HCEC 1CT (cell line): ENCODE measurements around the gene DEK.
"Not testable (repeated sequence)": the region's sequence is repeated elsewhere in the genome, so short reads cannot be mapped to it uniquely, and the experiment has no call there.

Experiments
- DNase-seq: peaks from one replicate; pipeline ENCODE4 v3.0.0-alpha.2; 2017

DEK gene

DNA sequence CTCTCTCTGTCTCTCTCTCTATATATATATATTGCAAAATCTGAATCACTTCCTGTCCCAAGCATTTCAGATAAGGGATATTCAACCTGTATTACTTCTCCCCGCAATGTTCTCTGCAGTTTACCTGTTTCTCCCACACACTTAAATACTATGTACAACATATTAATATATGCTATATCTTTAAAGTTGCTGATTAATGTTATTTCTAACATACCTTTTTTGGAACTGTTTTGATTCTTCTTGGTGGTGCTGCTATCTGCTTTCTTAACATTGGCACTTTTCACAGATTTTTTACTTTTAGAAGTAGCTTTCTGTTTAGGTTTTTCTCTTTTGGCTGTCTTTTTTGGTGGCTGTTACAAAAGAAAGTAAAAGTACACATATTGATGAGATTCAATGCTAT lies 27.2 kb downstream of the DEK start:
- no peak for DNase-seq

DNA sequence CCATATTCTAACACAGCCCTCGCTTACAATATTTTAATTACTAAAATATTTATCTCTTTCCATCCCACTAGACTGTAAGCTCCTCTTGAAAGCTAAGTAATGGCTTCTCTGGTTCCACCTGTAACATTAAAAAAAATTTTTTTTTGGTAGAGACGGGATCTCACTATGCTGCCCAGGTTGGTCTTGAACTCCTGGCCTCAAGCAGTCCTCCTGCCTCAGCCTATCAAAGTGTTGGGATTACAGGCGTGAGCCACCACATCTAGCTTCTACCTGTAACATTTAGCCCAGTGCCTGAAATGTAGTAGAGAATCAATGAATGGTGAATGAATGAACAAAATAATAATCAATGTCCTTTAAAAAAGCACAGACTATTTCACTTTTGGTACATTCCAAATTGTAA lies 28.8 kb downstream of the DEK start:
- DNase-seq: no peak

DNA sequence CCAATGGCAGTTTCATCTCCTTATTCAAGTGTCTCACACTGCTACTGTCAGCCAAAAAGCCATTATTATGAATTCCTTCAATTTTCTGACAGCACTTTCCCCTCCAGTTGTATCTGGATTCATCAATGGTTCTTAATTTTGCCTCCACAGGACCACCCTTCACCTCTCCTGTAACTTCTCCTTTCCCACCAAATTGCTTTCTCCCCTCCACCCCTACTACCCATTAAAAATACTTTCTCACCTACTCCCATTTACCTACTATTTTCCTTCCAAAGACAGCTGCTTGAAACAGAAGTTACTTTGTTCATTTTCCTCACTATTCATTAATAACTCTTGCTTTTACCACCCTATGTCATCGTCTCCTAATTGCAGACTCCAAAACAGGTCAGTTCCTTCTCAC lies 29.8 kb downstream of the DEK start:
- no peak for DNase-seq

DNA sequence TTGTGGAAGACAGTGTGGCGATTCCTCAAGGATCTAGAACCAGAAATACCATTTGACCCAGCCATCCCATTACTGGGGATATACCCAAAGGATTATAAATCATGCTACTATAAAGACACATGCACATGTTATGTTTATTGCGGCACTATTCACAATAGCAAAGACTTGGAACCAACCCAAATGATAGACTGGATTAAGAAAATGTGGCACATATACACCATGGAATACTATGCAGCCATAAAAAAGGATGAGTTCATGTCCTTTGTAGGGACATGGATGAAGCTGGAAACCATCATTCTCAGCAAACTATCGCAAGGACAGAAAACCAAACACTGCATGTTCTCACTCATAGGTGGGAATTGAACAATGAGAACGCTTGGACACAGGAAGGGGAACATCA lies 30.6 kb downstream of the DEK start:
- DNase-seq: not testable (repeated sequence)

DNA sequence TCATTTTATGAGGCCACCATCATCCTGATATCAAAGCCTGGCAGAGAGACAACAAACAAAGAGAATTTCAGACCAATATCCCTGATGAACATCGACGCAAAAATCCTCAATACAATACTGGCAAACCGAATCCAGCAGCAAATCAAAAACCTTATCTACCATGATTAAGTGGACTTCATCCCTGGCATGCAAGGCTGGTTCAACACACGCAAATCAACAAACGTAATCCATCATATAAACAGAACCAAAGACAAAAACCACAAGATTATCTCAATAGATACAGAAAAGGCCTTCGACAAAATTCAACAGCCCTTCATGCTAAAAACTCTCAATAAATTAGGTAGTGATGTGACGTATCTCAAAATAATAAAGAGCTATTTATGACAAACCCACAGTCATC lies 32.5 kb downstream of the DEK start:
- DNase-seq: not testable (repeated sequence)

DNA sequence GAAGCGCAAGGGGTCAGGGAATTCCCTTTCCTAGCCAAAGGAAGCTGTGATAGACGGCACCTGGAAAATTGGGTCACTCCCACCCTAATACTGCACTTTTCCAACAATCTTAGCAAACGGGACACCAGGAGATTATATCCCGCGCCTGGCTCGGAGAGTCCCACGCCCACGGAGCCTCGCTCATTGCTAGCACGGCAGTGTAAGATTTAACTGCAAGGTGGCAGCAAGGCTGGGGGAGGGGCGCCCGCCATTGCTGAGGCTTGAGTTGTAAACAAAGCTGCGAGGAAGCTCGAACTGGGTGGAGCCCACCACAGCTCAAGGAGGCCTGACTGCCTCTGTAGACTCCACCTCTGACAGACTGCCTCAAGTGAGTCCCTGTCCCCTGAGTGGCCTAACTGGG lies 35.7 kb downstream of the DEK start:
- DNase-seq: not testable (repeated sequence)

DNA sequence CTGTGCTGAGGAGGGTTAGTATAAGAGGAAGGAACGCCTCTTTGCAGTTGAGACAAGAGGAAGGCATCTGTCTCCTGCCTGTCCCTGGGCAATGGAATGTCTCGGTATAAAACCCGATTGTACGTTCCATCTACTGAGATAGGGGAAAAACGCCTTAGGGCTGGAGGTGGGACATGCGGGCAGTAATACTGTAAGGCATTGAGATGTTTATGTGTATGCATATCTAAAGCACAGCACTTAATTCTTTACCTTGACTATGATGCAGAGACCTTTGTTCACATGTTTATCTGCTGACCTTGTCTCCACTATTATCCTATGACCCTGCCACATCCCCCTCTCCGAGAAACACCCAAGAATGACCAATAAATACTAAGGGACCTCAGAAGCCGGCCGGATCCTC lies 37.2 kb downstream of the DEK start:
- DNase-seq: not testable (repeated sequence)

DNA sequence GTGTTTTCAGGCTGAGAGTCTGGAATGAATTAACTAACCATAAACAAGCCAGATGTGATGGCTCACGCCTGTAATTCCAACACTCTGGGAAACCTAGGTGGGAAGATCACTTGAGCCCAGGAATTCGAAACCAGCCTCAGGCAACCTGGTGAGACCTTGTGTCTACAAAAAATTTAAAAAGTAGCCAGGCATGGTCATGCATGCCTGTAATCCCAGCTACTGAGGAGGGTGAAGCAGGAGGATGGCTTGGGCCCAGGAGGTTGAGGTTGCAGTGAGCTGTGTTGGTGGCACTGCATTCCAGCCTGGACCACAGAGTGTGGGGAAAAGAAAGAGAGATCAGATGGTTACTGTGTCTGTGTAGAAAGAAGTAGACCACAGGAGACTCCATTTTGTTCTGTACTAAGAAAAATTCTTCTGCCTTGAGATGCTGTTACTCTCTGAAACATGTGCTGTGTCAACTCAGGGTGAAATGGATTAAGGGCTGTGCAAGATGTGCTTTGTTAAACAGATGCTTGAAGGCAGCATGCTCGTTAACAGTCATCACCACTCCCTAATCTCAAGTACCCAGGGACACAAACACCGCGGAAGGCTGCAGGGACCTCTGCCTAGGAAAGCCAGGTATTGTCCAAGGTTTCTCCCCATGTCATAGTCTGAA lies 37.8 kb downstream of the DEK start:
- not testable (repeated sequence) for DNase-seq

DNA sequence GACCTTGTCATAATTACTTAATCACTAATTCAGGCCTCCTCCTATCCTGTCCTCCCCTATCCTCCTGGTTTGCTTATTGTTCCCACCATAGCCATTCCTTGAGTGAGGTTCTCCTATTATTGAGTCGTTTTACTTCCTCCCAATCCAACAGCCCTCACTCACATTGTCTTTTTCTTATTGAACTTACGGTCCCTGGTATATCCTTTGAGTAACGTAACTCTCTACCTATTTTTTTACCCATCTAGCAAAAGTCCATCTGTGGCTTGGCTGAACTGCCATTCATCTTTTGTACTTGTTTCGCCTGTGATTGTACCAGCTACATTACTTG lies 43.1 kb downstream of the DEK start:
- DNase-seq: no peak

DNA sequence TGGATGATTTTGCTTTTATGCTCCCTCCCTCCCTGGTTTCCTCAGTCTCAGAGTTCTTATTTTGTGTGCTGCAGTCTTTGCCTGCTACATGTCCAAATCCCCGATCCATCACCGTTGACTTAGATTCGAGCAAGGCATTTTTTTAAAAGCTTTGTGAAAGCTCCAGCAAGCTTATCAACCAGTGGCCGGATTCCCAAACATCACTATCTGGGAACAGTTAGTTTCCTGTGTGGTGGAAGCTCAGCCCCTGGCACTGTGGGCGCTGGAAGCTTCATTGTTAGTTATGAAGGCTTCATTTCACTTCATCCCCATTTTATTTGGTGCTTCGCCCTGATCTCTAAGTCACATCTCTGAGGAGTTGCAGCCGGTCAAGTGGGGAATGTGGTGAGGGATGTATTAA lies 44.7 kb downstream of the DEK start:
- DNase-seq: no peak

DNA sequence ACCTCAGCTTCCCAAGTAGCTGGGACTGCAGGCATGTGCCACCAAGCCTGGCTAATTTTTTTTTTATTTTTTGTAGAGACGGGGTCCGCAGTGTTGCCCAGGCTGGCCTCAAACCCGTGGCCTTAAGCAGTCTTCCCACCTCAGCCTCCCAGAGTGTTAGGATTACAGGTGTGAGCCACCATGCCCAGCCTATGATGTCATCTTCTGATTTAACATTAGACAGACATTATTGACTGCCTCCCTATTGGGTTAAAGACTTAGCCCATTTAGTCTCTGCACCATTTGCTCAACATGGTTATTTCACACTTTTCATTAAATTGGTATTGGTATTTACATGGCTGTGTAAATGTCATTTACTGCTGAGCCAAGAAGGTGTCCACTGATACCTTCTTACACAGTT lies 46.1 kb downstream of the DEK start:
- DNase-seq: no peak

DNA sequence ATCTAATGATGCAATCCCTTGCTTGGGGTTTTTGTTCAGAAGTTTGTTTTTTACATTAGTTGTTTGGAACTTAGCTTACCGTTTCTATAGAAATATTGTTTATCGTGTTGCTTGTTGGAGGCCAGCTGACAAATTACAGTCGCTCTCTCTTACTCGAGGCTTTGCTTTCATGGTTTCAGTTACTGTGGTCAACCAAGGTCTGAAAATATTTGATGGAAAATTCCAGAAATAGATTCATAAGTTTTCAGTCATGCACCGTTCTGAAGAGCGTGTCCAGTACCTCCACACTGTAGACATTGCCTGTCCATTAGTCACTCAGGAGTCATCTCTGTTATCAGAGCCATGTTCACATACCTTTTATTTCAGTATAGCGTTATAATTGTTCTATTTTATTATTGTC lies 47.9 kb downstream of the DEK start:
- no peak for DNase-seq

DNA sequence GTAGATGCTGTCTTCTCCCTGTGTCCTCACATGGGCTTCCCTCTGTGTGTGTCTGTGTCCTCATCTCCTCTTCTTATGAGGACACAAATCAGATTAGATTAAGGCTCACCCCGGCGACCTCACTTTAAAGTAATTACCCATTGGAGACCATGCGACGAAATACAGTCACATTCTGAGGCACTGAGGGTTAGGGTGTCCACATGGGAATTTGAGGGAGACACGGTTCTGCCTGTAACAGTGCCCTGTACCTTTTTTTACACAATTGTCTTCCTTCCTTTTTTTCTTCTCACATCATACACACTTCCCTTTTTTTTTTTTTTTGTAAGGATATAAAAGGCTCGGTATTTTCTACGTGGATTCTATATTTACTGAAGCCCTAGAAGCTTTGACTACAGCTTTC lies 48.9 kb downstream of the DEK start:
- DNase-seq: no peak

DNA sequence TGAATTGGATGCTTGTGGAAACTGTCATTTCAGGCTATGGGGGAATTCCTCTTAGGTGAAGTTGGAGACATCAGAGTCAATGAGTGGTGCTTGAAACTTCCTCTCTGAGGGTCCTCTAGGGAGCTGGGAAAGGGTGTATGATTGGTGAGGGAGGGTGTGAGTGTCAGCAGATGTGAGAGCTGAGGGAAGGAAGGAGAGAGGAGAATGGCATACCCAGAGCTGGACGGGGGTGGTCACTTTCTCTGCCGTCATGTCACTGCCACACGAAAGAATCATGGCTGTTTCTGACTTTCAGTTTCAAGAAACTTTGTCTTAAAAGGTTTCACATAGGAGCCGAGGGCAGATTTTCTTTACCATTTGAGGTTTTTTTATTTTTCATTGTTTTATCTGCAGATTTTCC lies 50.3 kb downstream of the DEK start:
- DNase-seq: no peak

DNA sequence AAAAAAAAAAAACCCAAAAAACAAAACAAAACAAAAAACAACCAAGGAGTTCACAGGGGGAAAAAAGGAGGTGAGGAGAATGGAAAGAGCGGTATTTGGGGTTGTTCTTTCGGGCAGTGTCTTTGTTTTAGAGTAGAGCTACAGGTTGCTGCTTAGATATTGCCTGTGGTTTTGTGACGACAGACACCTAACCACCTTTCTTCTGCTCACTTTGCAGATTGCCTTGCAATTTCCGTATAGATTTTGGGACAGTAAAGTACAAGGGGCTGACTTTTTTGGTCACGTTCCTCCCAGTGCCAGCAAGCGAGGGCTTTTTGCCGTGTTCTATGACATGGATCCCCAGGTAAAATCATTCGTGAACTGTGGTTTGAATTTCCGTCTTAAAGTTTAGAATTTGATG lies 50.9 kb downstream of the DEK start:
- no peak for DNase-seq

DNA sequence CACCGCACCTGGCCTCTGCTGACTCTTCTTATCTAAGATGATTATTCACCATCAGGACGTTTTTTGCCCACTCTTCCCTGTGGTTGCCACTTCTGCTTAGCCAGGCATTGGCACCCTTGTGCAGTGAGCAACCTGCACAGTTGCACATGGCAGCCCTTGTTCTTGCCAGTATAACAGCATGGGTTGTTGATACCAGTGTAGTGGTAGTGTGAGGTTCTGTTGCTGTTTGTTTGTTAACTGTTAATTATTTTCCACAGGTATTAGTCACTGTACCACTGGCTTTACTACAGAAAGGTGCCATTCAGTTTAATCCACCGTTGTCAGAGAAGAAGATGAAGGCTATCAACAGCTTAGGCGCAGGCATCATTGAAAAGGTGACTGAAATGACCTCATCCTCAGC lies 52.1 kb downstream of the DEK start:
- DNase-seq: no peak

DNA sequence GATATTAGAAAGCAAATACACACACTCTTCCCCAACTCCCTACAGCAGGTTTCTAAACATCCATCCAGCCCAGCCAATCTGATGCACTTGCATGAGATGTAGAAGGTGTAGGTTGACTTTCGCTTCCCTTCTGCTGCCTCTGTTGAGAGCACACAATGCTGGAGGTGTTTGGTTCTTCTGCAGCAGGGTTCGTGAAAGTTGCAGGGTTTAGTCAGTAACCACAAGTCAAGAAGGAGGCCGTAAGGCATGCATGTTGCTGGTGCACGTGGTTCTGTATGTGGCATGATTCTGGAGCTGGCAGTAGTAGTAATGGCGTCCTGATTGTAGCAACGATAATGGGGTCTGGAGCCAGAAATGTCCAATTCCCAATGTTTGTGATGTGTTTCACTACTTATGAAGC lies 53.0 kb downstream of the DEK start:
- DNase-seq: no peak

DNA sequence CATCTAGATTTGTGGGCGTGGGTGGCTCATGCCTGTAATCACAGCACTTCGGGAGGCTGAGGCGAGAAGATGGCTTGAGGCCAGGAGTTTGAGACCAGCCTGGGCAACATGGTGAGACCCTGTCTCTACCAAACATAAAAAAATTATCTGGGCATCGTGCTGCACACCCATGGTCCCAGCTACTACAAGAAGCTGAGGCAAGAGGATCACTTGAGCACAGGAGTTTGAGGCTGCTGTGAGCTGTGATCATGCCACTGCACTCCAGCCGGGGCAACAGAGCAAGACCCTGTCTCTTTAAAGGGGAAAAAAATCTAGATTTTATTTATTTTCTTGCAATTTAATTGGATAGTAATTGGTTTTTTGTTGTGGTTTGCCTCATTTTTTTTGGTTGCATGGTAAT lies 53.6 kb downstream of the DEK start:
- DNase-seq: no peak

DNA sequence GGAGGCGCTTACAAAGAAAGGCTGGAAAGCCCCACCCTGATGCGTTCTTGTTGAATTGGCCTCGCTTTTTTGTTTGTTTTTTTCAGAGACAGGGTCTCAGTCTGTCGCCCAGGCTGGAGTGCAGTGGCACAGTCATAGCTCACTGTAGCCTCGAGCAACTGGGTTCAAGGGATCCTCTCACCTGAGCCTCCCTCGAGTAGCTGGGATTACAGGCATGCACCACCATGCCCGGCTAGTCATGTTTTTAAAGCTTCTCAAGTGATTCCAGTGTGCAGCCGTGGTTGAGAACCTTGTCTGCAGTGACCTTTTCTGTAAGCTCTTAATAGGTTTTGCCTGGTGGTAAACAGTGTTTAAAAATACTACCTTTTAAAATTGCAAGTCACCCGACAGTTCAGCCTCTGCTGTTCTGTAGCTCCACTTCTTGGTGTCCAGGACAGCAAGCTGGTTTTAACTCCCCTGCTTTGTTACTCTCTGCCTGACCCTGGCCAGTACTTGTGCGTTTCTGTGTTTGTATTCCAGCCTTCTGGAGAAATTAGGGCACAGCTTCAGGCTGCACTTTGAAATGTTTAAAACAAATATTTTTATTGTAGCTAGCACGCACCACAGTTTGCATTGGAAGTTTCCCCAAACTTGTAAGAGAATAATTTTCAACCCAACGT lies 54.7 kb downstream of the DEK start:
- DNase-seq: no peak

DNA sequence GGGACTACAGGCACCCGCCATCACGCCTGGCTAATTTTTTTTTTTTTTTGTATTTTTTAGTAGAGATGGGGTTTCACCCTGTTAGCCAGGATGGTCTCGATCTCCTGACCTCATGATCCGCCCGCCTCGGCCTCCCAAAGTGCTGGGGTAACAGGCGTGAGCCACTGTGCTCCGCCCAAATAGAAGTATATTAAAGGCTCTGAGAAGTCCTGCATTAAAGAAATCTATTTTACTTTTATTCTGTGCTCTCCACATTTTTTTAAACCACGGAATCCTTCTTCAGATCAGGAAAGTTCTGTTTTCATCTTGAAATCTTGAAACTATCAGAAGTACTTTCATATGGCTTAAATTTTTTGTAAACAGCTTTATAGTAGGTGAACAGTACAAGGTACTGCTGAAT lies 55.6 kb downstream of the DEK start:
- not testable (repeated sequence) for DNase-seq

DNA sequence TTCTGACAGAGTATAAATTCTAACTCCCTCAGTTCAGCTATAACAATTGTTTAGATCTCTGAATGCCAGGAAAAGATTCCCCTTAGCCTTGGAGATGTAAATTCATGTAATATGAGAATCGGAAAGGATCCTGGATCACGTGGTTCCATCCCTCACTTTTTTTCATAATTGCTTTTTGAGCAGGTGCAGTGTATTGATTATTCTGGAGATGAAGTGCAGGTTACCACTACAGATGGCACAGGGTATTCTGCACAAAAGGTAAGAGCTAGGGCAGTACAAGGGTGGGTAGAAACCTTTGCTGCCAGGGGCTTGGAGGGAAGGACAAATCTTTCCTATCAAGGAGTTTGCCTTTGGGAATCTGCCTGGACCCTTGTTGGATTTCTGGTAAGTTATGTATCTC lies 56.4 kb downstream of the DEK start:
- DNase-seq: no peak

DNA sequence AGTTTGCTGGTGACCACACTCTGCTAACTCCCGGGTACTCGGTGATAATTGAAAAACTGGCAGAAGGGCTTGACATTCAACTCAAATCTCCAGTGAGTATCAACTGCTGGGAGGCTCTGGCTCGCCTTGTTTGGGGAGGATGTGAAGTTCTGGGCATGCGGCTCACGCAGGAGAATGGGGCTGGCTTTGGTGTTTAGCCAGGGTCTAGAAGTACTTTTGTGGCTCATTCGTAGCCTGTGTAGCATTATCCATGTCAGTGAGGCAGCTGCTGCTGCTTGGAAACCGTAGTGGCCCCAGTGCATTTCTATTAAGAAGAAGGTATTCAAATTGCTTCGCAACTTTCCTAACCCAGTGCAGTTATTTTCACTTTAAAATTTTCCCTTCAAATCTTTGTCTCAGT lies 56.9 kb downstream of the DEK start:
- no peak for DNase-seq

DNA sequence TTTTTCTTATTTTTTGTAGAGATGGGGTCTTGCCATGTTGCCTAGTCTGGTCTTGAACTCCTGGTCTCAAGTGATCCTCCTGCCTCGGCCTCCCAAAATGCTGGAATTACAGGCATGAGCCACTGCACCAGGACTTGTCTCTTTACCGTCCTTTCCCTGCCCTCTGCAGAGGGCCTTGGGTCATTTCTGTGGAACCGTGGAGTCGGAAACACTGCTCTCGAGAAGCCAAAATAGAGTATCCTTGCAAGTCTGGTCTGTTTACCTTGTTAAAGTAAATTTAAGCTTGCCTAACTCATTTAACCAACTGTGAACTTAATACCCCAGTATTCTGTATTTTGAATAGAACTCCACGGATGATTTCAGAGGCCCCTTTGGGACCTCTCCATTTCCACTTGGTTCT lies 57.7 kb downstream of the DEK start:
- no peak for DNase-seq

DNA sequence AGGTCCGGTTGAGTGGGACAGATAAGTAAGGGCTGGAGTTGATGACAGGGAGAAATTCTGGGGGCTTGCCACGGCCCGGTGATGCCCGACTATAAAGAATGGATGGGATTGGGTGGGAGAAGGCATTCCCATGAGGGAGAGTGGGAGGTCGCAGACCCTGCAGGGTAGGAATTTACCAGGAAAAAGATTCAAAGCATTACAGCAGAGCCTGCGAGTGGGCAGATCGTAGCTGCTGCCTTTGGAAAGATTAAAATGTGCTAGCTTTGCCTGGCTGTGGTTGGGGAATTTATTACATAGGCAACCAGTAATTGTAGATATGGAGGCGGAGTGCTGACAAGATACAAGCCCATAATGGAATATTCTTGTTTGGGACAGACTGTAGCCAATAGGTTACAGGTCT lies 59.6 kb downstream of the DEK start:
- no peak for DNase-seq

DNA sequence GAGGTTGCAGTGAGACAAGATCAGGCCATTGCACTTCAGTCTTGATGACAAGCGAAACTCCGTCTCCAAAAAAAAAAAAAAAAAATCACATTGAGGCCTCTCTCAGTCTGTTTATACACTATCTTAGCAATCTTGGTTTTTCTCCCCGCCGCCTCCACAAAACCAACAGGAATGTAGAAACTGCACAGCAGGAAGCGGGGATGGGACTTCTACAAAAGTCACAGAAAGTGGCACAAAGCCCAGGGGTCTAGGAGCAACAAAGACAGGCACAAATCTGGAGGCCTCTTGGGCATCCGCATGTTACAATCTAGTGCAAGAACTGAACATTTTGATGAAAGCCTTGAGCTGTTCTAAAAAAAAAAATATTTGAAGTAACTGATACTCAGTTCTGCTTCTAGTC lies 60.5 kb downstream of the DEK start:
- DNase-seq: no peak
